ENCODE data around the gene MUCL3.
"Not testable (repeated sequence)": the region's sequence is repeated elsewhere in the genome, so short reads cannot be mapped to it uniquely, and the experiment has no call there.

Gene MUCL3

GRCh38 chr6:30983439-30983838 is 42.7 kb downstream of the MUCL3 start, which contains the start of gene MUC21:
Gene MUC21 (plus strand): TSS chr6:30983718. CDS start chr6:30983959, 241 bp downstream.
- DNase-seq (ENCODE audit: low read depth) = no peak

GRCh38 chr6:30985490-30985889 is 44.7 kb downstream of the MUCL3 start:
- no peak for DNase-seq (ENCODE audit: low read depth)

GRCh38 chr6:30987304-30987703 is 46.5 kb downstream of the MUCL3 start:
- DNase-seq (ENCODE audit: low read depth) = no peak

- DNase-seq (ENCODE audit: low read depth) = no peak
Observed at GRCh38 chr6:30988209-30988825, 47.5 kb downstream of the MUCL3 start.

GRCh38 chr6:30990422-30991086 is 49.8 kb downstream of the MUCL3 start:
- DNase-seq (ENCODE audit: low read depth) = no peak

- no peak for DNase-seq (ENCODE audit: low read depth)
Observed at GRCh38 chr6:30991891-30992290, 51.1 kb downstream of the MUCL3 start.

- DNase-seq (ENCODE audit: low read depth) = no peak
Observed at GRCh38 chr6:30997301-30997700, 56.5 kb downstream of the MUCL3 start.

GRCh38 chr6:30998785-30999184 is 58.0 kb downstream of the MUCL3 start:
- no peak for DNase-seq (ENCODE audit: low read depth)

- not testable (repeated sequence) for DNase-seq (ENCODE audit: low read depth)
Observed at GRCh38 chr6:31000067-31000860, 59.5 kb downstream of the MUCL3 start.

GRCh38 chr6:31001281-31001888 is 60.6 kb downstream of the MUCL3 start:
- DNase-seq (ENCODE audit: low read depth) = no peak

GRCh38 chr6:31002471-31002870 is 61.7 kb downstream of the MUCL3 start:
- no peak for DNase-seq (ENCODE audit: low read depth)

Measured in activated T-cell treated with anti-CD3 and anti-CD28 coated beads for 1 hour (primary cell).